K562 (cell line): ENCODE results near the gene ADSS1. TPM values are rescaled to one million over a fixed set of nuclear protein-coding genes. Genes with fewer than 3 reads are reported as not detected.
A peak's percentile ranks its signal among the peaks of the same experiment; 100 is the strongest.

Experiments used
- BCLAF1 ChIP-seq, 2 experiments: fragments of 450-650 bp in 1 of 2; IDR thresholded peaks; 2 replicates each; pipeline ENCODE4 v1.6.1; 2011 to 2017; ENCODE audit warnings: low read depth in 2 of 2, antibody characterized with exemption in 1 of 2, borderline replicate concordance in 1 of 2, low read length in 1 of 2, mild to moderate bottlenecking in 1 of 2, mixed read lengths in 1 of 2; ENCODE audit not compliant: control insufficient read depth in 1 of 2
- CBFB ChIP-seq: sonication (generic); formaldehyde crosslinking; IDR thresholded peaks from 2 replicates; pipeline ENCODE4 v1.4.0; 2020; ENCODE audit warnings: mild to moderate bottlenecking, missing genetic modification reagents
- CREB1 ChIP-seq, 2 experiments: sonication (generic) in 1 of 2; formaldehyde crosslinking in 1 of 2; IDR thresholded peaks; 2 replicates each; pipeline versions ENCODE4 v1.6.1 to v1.8.0; 2012 to 2022; ENCODE audit warnings: inconsistent platforms in 1 of 2, mild to moderate bottlenecking in 1 of 2, missing genetic modification reagents in 1 of 2, moderate library complexity in 1 of 2
- CUX1 ChIP-seq: fragments of 200-800 bp; sonication (Bioruptor generic); IDR thresholded peaks from 2 replicates; pipeline ENCODE4 v1.6.1; 2016; ENCODE audit warnings: missing genetic modification characterization, missing compliant biosample characterization
- DIDO1 ChIP-seq: fragments of 450-650 bp; IDR thresholded peaks from 2 replicates; pipeline ENCODE4 v1.6.1; 2016; ENCODE audit warnings: low read depth, missing biosample characterization, missing genetic modification characterization
- HOXB6 ChIP-seq: fragments of 250-450 bp; sonication (Bioruptor Pico); IDR thresholded peaks from 2 replicates; pipeline ENCODE4 v1.5.1; 2022; ENCODE audit warnings: mild to moderate bottlenecking, borderline replicate concordance
- ILF3 ChIP-seq: fragments of 450-650 bp; IDR thresholded peaks from 2 replicates; pipeline ENCODE4 v1.6.1; 2018; ENCODE audit warnings: antibody characterized with exemption, mild to moderate bottlenecking, moderate library complexity, borderline replicate concordance
- NR4A1 ChIP-seq, 2 experiments: fragments of 250-450 bp in 1 of 2; fragments of 450-650 bp in 1 of 2; sonication (Bioruptor Pico) in 1 of 2; IDR thresholded peaks; 2 replicates each; pipeline versions ENCODE4 v1.4.0 to v1.6.1; 2016 to 2020; ENCODE audit warnings: mild to moderate bottlenecking in 2 of 2, missing compliant biosample characterization in 1 of 2, missing genetic modification characterization in 1 of 2, moderate library complexity in 1 of 2
- POLR2G ChIP-seq: fragments of 200-400 bp; formaldehyde crosslinking; IDR thresholded peaks from 2 replicates; pipeline ENCODE4 v1.6.1; 2017; ENCODE audit warnings: low read depth, mild to moderate bottlenecking, antibody characterized with exemption, low read length, moderate library complexity
- RBFOX2 ChIP-seq: fragments of 200-400 bp; formaldehyde crosslinking; IDR thresholded peaks from 2 replicates; pipeline ENCODE4 v1.6.1; 2017; ENCODE audit warnings: low read depth, mild to moderate bottlenecking, low read length, moderate library complexity
- TFAM ChIP-seq: fragments of 250-450 bp; sonication (Bioruptor Pico); conservative IDR thresholded peaks from 2 replicates; pipeline ENCODE4 v1.5.0; 2021; ENCODE audit warnings: mild to moderate bottlenecking, moderate library complexity
- U2AF2 ChIP-seq: fragments of 200-400 bp; formaldehyde crosslinking; optimal IDR thresholded peaks from 2 replicates; pipeline ENCODE3; 2017; ENCODE audit warnings: low read depth, mild to moderate bottlenecking, low read length
- ZNF77 ChIP-seq: fragments of 250-450 bp; sonication (Bioruptor Pico); IDR thresholded peaks from 2 replicates; pipeline ENCODE4 v1.5.0; 2020
- ZNF79 ChIP-seq: fragments of 250-450 bp; sonication (Bioruptor Pico); IDR thresholded peaks from 2 replicates; pipeline ENCODE4 v1.4.0; 2020; ENCODE audit warnings: low read depth, mild to moderate bottlenecking, moderate library complexity
- polyA plus RNA-seq, 8 experiments: library from polyadenylated mRNA; depleted of rRNA in 4 of 8; stranded (reverse) in 5 of 8; unstranded in 3 of 8; fragments of >200 nt; fragmentation: Nextera tagmentation in 2 of 8; fragmentation: Illumina TruSeq in 1 of 8; extraction: Ambion mirVana in 2 of 8; extraction: Trizol in 1 of 8; gene quantifications; 2 replicates each; pipeline versions ENCODE4 v1.2.1 to v1.2.3, GENCODE V29; 2011 to 2014; ENCODE audit warnings: inconsistent platforms in 1 of 8, missing spikeins in 1 of 8
- total RNA-seq, 7 experiments: library from RNA; depleted of rRNA in 6 of 7; stranded (reverse); fragments of >200 nt in 6 of 7; fragmentation: Illumina TruSeq in 2 of 7; extraction: Trizol in 2 of 7; gene quantifications; 2 replicates each; pipeline versions ENCODE4 v1.2.1 to v1.2.3, GENCODE V29; 2011 to 2021; ENCODE audit warnings: low replicate concordance in 1 of 7

The ADSS1 gene
- total and polyA plus RNA-seq, 9 of the 15 experiments (the other 6 are each of a cell fraction or from before 2014, with no cell fraction given), result 0.53 to 5.9 (median 3.9) TPM

- TF ChIP-seq RBFOX2 (peak; percentile 44; the same call in 1 of the 2 replicates), ZNF79 (CRISPR knock-in tag) (no peak), CUX1 (CRISPR knock-in tag) (no peak), ILF3 (no peak), ZNF77 (CRISPR knock-in tag) (no peak), TFAM (CRISPR knock-in tag) (no peak), U2AF2 (no peak), DIDO1 (no peak), CREB1 (IDR thresholded peaks at IDR 0.05) (no peak), CREB1 (CRISPR knock-in tag; IDR thresholded peaks at IDR 0.05) (no peak), NR4A1 (CRISPR knock-in tag; IDR thresholded peaks at IDR 0.05) (no peak), NR4A1 (tag; IDR thresholded peaks at IDR 0.05) (no peak), HOXB6 (CRISPR knock-in tag) (no peak), BCLAF1 (IDR thresholded peaks at IDR 0.05; ENCODE audit: borderline replicate concordance in 1 of 2, control insufficient read depth in 1 of 2, low read depth in 2 of 2, low read length in 1 of 2) (no peak), POLR2G (peak; percentile 74), CBFB (CRISPR knock-in tag) (no peak)
These were observed 34.7 kb upstream of the ADSS1 start, which contains the start of gene INF2 (continued) for GRCh38 chr14:104689109-104689880.
